SK-N-SH (cell line): ENCODE data around the gene SNX15. TPM values are rescaled to one million over a fixed set of nuclear protein-coding genes. Genes with fewer than 3 reads are reported as not detected.

ENCODE experiments used
- CTCF ChIA-PET: fragments of 300-600, 350-600 bp; formaldehyde crosslinking; extraction: SDS; loops from one replicate; lab custom pipeline; 2021; lab: Yijun Ruan, JAX
- POLR2A ChIA-PET: fragments of 350-600 bp; sonication (Branson Sonifier 250); formaldehyde crosslinking; extraction: SDS; loops from one replicate; lab custom pipeline; 2020; ENCODE audit warnings: antibody characterized with exemption, inconsistent platforms; lab: Yijun Ruan, JAX
- DNase-seq: peaks from one replicate; pipeline ENCODE4 v3.0.0; 2012
- H2AFZ ChIP-seq: fragments of 200-600 bp; sonication (generic); 2 replicates; pipeline ENCODE4 v1.8.1; 2016; ENCODE audit warnings: antibody characterized with exemption, mild to moderate bottlenecking, low read depth
- H3F3A ChIP-seq: fragments of 200-600 bp; sonication (generic); replicated peaks from 2 replicates; pipeline ENCODE3; 2016; ENCODE audit warnings: antibody characterized with exemption, mild to moderate bottlenecking; ENCODE audit not compliant: insufficient read depth
- H3K27ac ChIP-seq, 2 experiments: fragments of 200-500 bp in 1 of 2; fragments of 200-600 bp in 1 of 2; sonication (Bioruptor generic) in 1 of 2; sonication (generic), shearing (Covaris generic) in 1 of 2; 2 replicates each; pipeline versions ENCODE4 v1.5.1 to v1.6.1; 2014 to 2016; ENCODE audit warnings: low read depth in 2 of 2, inconsistent platforms in 1 of 2, low read length in 1 of 2, mild to moderate bottlenecking in 1 of 2, mixed read lengths in 1 of 2
- H3K27me3 ChIP-seq: fragments of 200-600 bp; sonication (generic), shearing (Covaris generic); 2 replicates; pipeline ENCODE4 v1.6.1; 2016; ENCODE audit warnings: mixed run types; ENCODE audit not compliant: insufficient read depth
- H3K36me3 ChIP-seq, 2 experiments: fragments of 200-500 bp in 1 of 2; fragments of 200-600 bp in 1 of 2; sonication (Bioruptor generic) in 1 of 2; sonication (generic) in 1 of 2; replicated peaks in 1 of 2; 2 replicates each; pipeline versions ENCODE3 to v1.5.1; 2014 to 2016; ENCODE audit warnings: low read length in 1 of 2, mild to moderate bottlenecking in 1 of 2; ENCODE audit not compliant: insufficient read depth in 2 of 2, control insufficient read depth in 1 of 2
- H3K4me1 ChIP-seq, 2 experiments: fragments of 200-500 bp in 1 of 2; fragments of 200-600 bp in 1 of 2; sonication (Bioruptor generic) in 1 of 2; sonication (generic), shearing (Covaris generic) in 1 of 2; 2 replicates each; pipeline versions ENCODE4 v1.5.1 to v1.6.1; 2014 to 2016; ENCODE audit warnings: low read depth in 1 of 2, low read length in 1 of 2, mixed run types in 1 of 2; ENCODE audit not compliant: insufficient read depth in 2 of 2, control insufficient read depth in 1 of 2
- H3K4me2 ChIP-seq: fragments of 200-600 bp; sonication (generic), shearing (Covaris generic); 2 replicates; pipeline ENCODE4 v1.6.1; 2017; ENCODE audit warnings: mixed run types
- H3K4me3 ChIP-seq, 2 experiments: fragments of 200-500 bp in 1 of 2; fragments of 200-600 bp in 1 of 2; sonication (Bioruptor generic) in 1 of 2; sonication (generic), shearing (Covaris generic) in 1 of 2; 2 replicates each; pipeline versions ENCODE4 v1.5.1 to v1.8.1; 2014 to 2016; ENCODE audit warnings: low read depth in 2 of 2, inconsistent platforms in 1 of 2, low read length in 1 of 2, mild to moderate bottlenecking in 1 of 2, mixed read lengths in 1 of 2, moderate library complexity in 1 of 2
- H3K79me2 ChIP-seq: fragments of 200-600 bp; sonication (generic); 2 replicates; pipeline ENCODE4 v1.8.1; 2017; ENCODE audit warnings: mild to moderate bottlenecking; ENCODE audit not compliant: insufficient read depth
- H3K9ac ChIP-seq: fragments of 200-600 bp; sonication (generic); 2 replicates; pipeline ENCODE4 v1.6.1; 2017; ENCODE audit warnings: mixed run types
- H3K9me2 ChIP-seq: fragments of 200-600 bp; sonication (generic); 2 replicates; pipeline ENCODE4 v1.6.1; 2017; ENCODE audit warnings: mixed run types
- H3K9me3 ChIP-seq: fragments of 200-600 bp; sonication (generic); 2 replicates; pipeline ENCODE4 v1.6.1; 2017; ENCODE audit warnings: mixed run types, mild to moderate bottlenecking, moderate library complexity
- H4K20me1 ChIP-seq: fragments of 200-600 bp; sonication (generic); 2 replicates; pipeline ENCODE4 v1.6.1; 2017; ENCODE audit warnings: mild to moderate bottlenecking, mixed run types; ENCODE audit not compliant: insufficient read depth
- CTCF ChIP-seq: fragments of 200-600 bp; sonication (generic); IDR thresholded peaks from 2 replicates; pipeline ENCODE4 v1.6.1; 2017; ENCODE audit warnings: antibody characterized with exemption, mild to moderate bottlenecking, moderate library complexity
- ELF1 ChIP-seq: IDR thresholded peaks from 2 replicates; pipeline ENCODE4 v1.4.0; 2012
- EZH2phosphoT487 ChIP-seq: fragments of 200-600 bp; sonication (generic); IDR thresholded peaks from 2 replicates; pipeline ENCODE4 v1.6.1; 2017; ENCODE audit warnings: low read depth, mixed run types, mild to moderate bottlenecking, antibody characterized with exemption, moderate library complexity, borderline replicate concordance
- FOSL2 ChIP-seq: IDR thresholded peaks from 2 replicates; pipeline ENCODE4 v1.4.0; 2012; ENCODE audit warnings: low read depth, mild to moderate bottlenecking, moderate library complexity, borderline replicate concordance
- FOXM1 ChIP-seq: IDR thresholded peaks from 2 replicates; pipeline ENCODE4 v1.4.0; 2012; ENCODE audit warnings: low read depth, mild to moderate bottlenecking
- GABPA ChIP-seq: IDR thresholded peaks from 2 replicates; pipeline ENCODE4 v1.4.0; 2012; ENCODE audit warnings: low read depth, mild to moderate bottlenecking
- GATA2 ChIP-seq: sonication (generic); formaldehyde crosslinking; IDR thresholded peaks from 2 replicates; pipeline ENCODE4 v1.5.0; 2020; ENCODE audit warnings: mild to moderate bottlenecking, missing genetic modification reagents
- JUND ChIP-seq: IDR thresholded peaks from 2 replicates; pipeline ENCODE4 v1.4.0; 2012
- MEF2A ChIP-seq: IDR thresholded peaks from 2 replicates; pipeline ENCODE4 v1.4.0; 2012; ENCODE audit warnings: low read depth, borderline replicate concordance
- MXI1 ChIP-seq: IDR thresholded peaks from 2 replicates; pipeline ENCODE4 v1.6.1; 2012; ENCODE audit warnings: mild to moderate bottlenecking, low read depth, low read length, improper control_type of control experiment
- NFIC ChIP-seq: IDR thresholded peaks from 2 replicates; pipeline ENCODE4 v1.4.0; 2012; ENCODE audit warnings: borderline replicate concordance
- PBX3 ChIP-seq: IDR thresholded peaks from 2 replicates; pipeline ENCODE4; 2012
- POLR2AphosphoS5 ChIP-seq: IDR thresholded peaks from 2 replicates; pipeline ENCODE4 v1.6.1; 2012; ENCODE audit warnings: low read depth, low read length
- RAD21 ChIP-seq: IDR thresholded peaks from 2 replicates; pipeline ENCODE4 v1.6.1; 2012; ENCODE audit warnings: mild to moderate bottlenecking, low read length
- SMC3 ChIP-seq: IDR thresholded peaks from 2 replicates; pipeline ENCODE4 v1.6.1; 2012; ENCODE audit warnings: low read depth, low read length, improper control_type of control experiment
- TAF1 ChIP-seq: IDR thresholded peaks from 2 replicates; pipeline ENCODE4 v1.6.1; 2012; ENCODE audit warnings: low read depth, mild to moderate bottlenecking, low read length, moderate library complexity, borderline replicate concordance
- TCF12 ChIP-seq: IDR thresholded peaks from 2 replicates; pipeline ENCODE4 v1.4.0; 2012
- TEAD4 ChIP-seq: IDR thresholded peaks from 2 replicates; pipeline ENCODE4 v1.4.0; 2012; ENCODE audit warnings: mild to moderate bottlenecking, borderline replicate concordance; ENCODE audit not compliant: insufficient read depth
- ZBTB33 ChIP-seq: IDR thresholded peaks from 2 replicates; pipeline ENCODE4 v1.4.0; 2012; ENCODE audit warnings: low read depth, borderline replicate concordance
- WGBS: methylation state at CpG from one replicate; pipeline ENCODE4 v1.1.6; 2017; ENCODE audit warnings: low lambda C conversion rate; 5-methylcytosine and 5-hydroxymethylcytosine counted together
- polyA plus RNA-seq, 3 experiments: library from polyadenylated mRNA; depleted of rRNA; stranded (reverse); fragments of >200 nt; gene quantifications; 2 replicates each; pipeline ENCODE4 v1.2.3, GENCODE V29; 2012

SNX15 gene
- polyA plus RNA-seq, 1 of the 3 experiments (the other 2 are of a cell fraction): 17.2 TPM

GRCh38 chr11:65065851-65066250 lies 38.6 kb downstream of the SNX15 start:
- ChIA-PET CTCF (interaction anchor here (0.6 to 1.8 kb wide), 2 partner anchors 28 to 51 kb away, joined by 4 to 9 read pairs; partner anchors contain the start of gene ARL2), POLR2A (interaction anchor here (1.0 kb wide), 1 partner anchor 8 kb away, joined by 4 read pairs; no protein-coding TSS in a partner anchor)
- H3K9me2 ChIP-seq: no peaks in the 10 kb centered on the region
- no peaks in the 10 kb centered on the region for H4K20me1 ChIP-seq
- no peak overlapping the region for H3K4me3 ChIP-seq
- no peak for TF ChIP-seq JUND
- TF ChIP-seq TCF12: no peak
- TF ChIP-seq TAF1: no peak
- TF ChIP-seq NFIC: no peak
- no peak for TF ChIP-seq GATA2 (CRISPR knock-in tag)
- TF ChIP-seq ZBTB33: no peak
- no peaks in the 10 kb centered on the region for H3K27me3 ChIP-seq
- no peaks in the 10 kb centered on the region for H3K9me3 ChIP-seq
- H3K4me1 ChIP-seq: no peaks in the 10 kb centered on the region; a peak in 1 of 4 replicates
- H3K9ac ChIP-seq: no peak overlapping the region
- WGBS: 51% methylated on average over 4 of the region's 7 CpGs
- no peaks in the 10 kb centered on the region for H3K79me2 ChIP-seq
- no peaks in the 10 kb centered on the region for H3K36me3 ChIP-seq
- H3F3A ChIP-seq: no peaks in the 10 kb centered on the region
- H2AFZ ChIP-seq: no peak overlapping the region
- no peak overlapping the region for H3K27ac ChIP-seq
- peak; percentile 52 for DNase-seq
- H3K4me2 ChIP-seq: no peak overlapping the region

GRCh38 chr11:65066315-65066714 lies 39.1 kb downstream of the SNX15 start:
- Histone ChIP-seq H3K27ac (no peak overlapping the region), H3K4me1 (no peaks in the 10 kb centered on the region; a peak in 1 of 4 replicates), H3K9me2 (no peaks in the 10 kb centered on the region), H3F3A (no peaks in the 10 kb centered on the region), H3K79me2 (no peaks in the 10 kb centered on the region), H3K27me3 (no peaks in the 10 kb centered on the region), H3K4me2 (no peak overlapping the region), H2AFZ (no peak overlapping the region), H3K9ac (no peak overlapping the region), H4K20me1 (no peaks in the 10 kb centered on the region), H3K36me3 (no peaks in the 10 kb centered on the region), H3K4me3 (no peak overlapping the region), H3K9me3 (no peaks in the 10 kb centered on the region)
- DNase-seq: no peak
- TF ChIP-seq TAF1: no peak
- no peak for TF ChIP-seq TEAD4
- no peak for TF ChIP-seq MEF2A
- TF ChIP-seq EZH2phosphoT487: no peak
- ChIA-PET POLR2A (interaction anchor here (1.0 kb wide), 1 partner anchor 8 kb away, joined by 4 read pairs; no protein-coding TSS in a partner anchor), CTCF (interaction anchor here (0.6 to 1.8 kb wide), 2 partner anchors 27 to 52 kb away, joined by 4 to 9 read pairs; partner anchors contain the start of gene ARL2)
- WGBS: 74% methylated on average over 3 of the region's 11 CpGs

- Histone ChIP-seq H3K4me1 (no peaks in the 10 kb centered on the region; a peak in 1 of 4 replicates), H4K20me1 (no peaks in the 10 kb centered on the region), H3K79me2 (no peaks in the 10 kb centered on the region), H2AFZ (no peak overlapping the region), H3K27ac (no peak overlapping the region), H3K27me3 (no peaks in the 10 kb centered on the region), H3K9ac (no peak overlapping the region), H3K4me2 (no peak overlapping the region), H3F3A (no peaks in the 10 kb centered on the region), H3K9me2 (no peaks in the 10 kb centered on the region), H3K36me3 (no peaks in the 10 kb centered on the region), H3K4me3 (no peak overlapping the region), H3K9me3 (no peaks in the 10 kb centered on the region)
- DNase-seq: no peak
- POLR2A ChIA-PET: no interaction called here
- CTCF ChIA-PET: interaction anchor here (0.6 kb wide), 1 partner anchor 571 kb away, joined by 3 read pairs; no protein-coding TSS in a partner anchor
- WGBS: 88% methylated on average over 4 of the region's 4 CpGs
- TF ChIP-seq MXI1: no peak
- no peak for TF ChIP-seq SMC3
- no peak for TF ChIP-seq MEF2A
- TF ChIP-seq CTCF: no peak
- TF ChIP-seq GATA2 (CRISPR knock-in tag): no peak
- no peak for TF ChIP-seq FOSL2
- TF ChIP-seq FOXM1: no peak
- TF ChIP-seq GABPA: no peak
- no peak for TF ChIP-seq RAD21
- no peak for TF ChIP-seq ELF1
- TF ChIP-seq POLR2AphosphoS5: no peak
- no peak for TF ChIP-seq PBX3
These were observed 39.6 kb downstream of the SNX15 start for GRCh38 chr11:65066805-65067291.
